IMR-90 (cell line): ENCODE data around the gene KCNJ1.

ENCODE experiments used
- BHLHE40 ChIP-seq: fragments of 150-350 bp; IDR thresholded peaks from 2 replicates; pipeline ENCODE4 v1.6.1; 2016; ENCODE audit warnings: mild to moderate bottlenecking, low read depth, low read length
- CTCF ChIP-seq: conservative IDR thresholded peaks from 2 replicates; pipeline ENCODE4 v1.5.1; 2012; ENCODE audit warnings: mild to moderate bottlenecking, low read depth, low read length, improper control_type of control experiment
- FOS ChIP-seq: fragments of 150-350 bp; IDR thresholded peaks from 2 replicates; pipeline ENCODE4 v1.6.1; 2016; ENCODE audit warnings: low read depth, low read length
- MAZ ChIP-seq: IDR thresholded peaks from 2 replicates; pipeline ENCODE4 v1.6.1; 2012; ENCODE audit warnings: low read depth, mild to moderate bottlenecking, low read length, improper control_type of control experiment, moderate library complexity, borderline replicate concordance
- MXI1 ChIP-seq: IDR thresholded peaks from 2 replicates; pipeline ENCODE4 v1.6.1; 2012; ENCODE audit warnings: low read depth, mild to moderate bottlenecking, low read length, moderate library complexity, borderline replicate concordance
- POLR2A ChIP-seq: IDR thresholded peaks from 2 replicates; pipeline ENCODE4 v1.6.1; 2012; ENCODE audit warnings: mild to moderate bottlenecking, low read depth, low read length
- RAD21 ChIP-seq: IDR thresholded peaks from 2 replicates; pipeline ENCODE4 v1.6.1; 2012; ENCODE audit warnings: low read length, improper control_type of control experiment
- TF ChIP-seq, protein P1 (sequence below): fragments of 150-350 bp; IDR thresholded peaks from 2 replicates; pipeline ENCODE4 v1.6.1; 2017; ENCODE audit warnings: mild to moderate bottlenecking, antibody characterized with exemption, low read length, low read depth

DNA sequence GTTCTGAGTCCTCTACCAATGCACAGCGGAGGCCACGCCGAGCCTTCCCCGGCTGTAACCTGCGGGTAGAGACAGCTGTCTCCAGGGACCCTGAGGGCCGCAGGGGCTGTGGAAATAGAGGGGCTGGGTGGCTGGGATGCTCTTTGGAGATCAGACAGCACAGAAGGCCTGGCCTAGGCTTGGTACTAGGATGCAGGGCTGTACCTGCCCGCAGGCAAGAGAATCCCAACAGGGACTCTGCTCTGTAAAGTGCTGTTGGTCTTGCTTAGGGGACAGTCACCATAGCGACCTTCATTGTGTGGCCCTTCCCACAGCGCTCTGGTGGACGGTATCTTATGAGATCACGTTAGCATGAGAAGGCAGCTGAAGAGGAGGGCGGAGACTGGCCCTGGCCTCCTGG lies 12.7 kb upstream of the KCNJ1 start:
- no peak for TF ChIP-seq RAD21
- TF ChIP-seq CTCF: no peak
- no peak for TF ChIP-seq BHLHE40
- TF ChIP-seq POLR2A: no peak
- no peak for TF ChIP-seq MXI1
- TF ChIP-seq FOS: no peak
- TF ChIP-seq, protein P1, sequence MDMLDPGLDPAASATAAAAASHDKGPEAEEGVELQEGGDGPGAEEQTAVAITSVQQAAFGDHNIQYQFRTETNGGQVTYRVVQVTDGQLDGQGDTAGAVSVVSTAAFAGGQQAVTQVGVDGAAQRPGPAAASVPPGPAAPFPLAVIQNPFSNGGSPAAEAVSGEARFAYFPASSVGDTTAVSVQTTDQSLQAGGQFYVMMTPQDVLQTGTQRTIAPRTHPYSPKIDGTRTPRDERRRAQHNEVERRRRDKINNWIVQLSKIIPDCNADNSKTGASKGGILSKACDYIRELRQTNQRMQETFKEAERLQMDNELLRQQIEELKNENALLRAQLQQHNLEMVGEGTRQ: no peak
- TF ChIP-seq MAZ: no peak
